Inflammatory macrophage treated with lipopolysaccharide for 4 hours (primary cell): ENCODE results near the gene HS3ST4.

ENCODE experiments used
- DNase-seq: peaks from one replicate; pipeline ENCODE4 v3.0.0-alpha.2; 2020

Gene HS3ST4

GRCh38 chr16:25828510-25828909 is 136.8 kb downstream of the HS3ST4 start:
- no peak for DNase-seq

- DNase-seq, result no peak
These were observed 140.5 kb downstream of the HS3ST4 start for GRCh38 chr16:25832291-25832690.

GRCh38 chr16:25834101-25834500 is 142.3 kb downstream of the HS3ST4 start:
- no peak for DNase-seq

- peak; percentile 15 for DNase-seq
These were observed 143.4 kb downstream of the HS3ST4 start for GRCh38 chr16:25835126-25835525.

GRCh38 chr16:25838724-25839186 is 147.0 kb downstream of the HS3ST4 start:
- DNase-seq, result peak; percentile 44

GRCh38 chr16:25841761-25842160 is 150.0 kb downstream of the HS3ST4 start:
- no peak for DNase-seq

GRCh38 chr16:25845901-25846300 is 154.1 kb downstream of the HS3ST4 start:
- no peak for DNase-seq

- DNase-seq, result no peak
These were observed 162.4 kb downstream of the HS3ST4 start for GRCh38 chr16:25854141-25854540.

GRCh38 chr16:25855063-25855462 is 163.3 kb downstream of the HS3ST4 start:
- no peak for DNase-seq

- no peak for DNase-seq
These were observed 164.1 kb downstream of the HS3ST4 start for GRCh38 chr16:25855818-25856217.

- DNase-seq, result no peak
These were observed 167.9 kb downstream of the HS3ST4 start for GRCh38 chr16:25859645-25860044.

GRCh38 chr16:25867041-25867440 is 175.3 kb downstream of the HS3ST4 start:
- DNase-seq, result no peak

- no peak for DNase-seq
These were observed 176.3 kb downstream of the HS3ST4 start for GRCh38 chr16:25868106-25868505.

- DNase-seq, result no peak
These were observed 177.1 kb downstream of the HS3ST4 start for GRCh38 chr16:25868706-25869370.

- no peak for DNase-seq
These were observed 180.8 kb downstream of the HS3ST4 start for GRCh38 chr16:25872369-25873070.

GRCh38 chr16:25874196-25874595 is 182.4 kb downstream of the HS3ST4 start:
- no peak for DNase-seq

GRCh38 chr16:25875956-25876598 is 184.3 kb downstream of the HS3ST4 start:
- no peak for DNase-seq

GRCh38 chr16:25877103-25877502 is 185.3 kb downstream of the HS3ST4 start:
- no peak for DNase-seq

GRCh38 chr16:25886598-25886997 is 194.8 kb downstream of the HS3ST4 start:
- DNase-seq, result no peak

GRCh38 chr16:25888868-25889267 is 197.1 kb downstream of the HS3ST4 start:
- no peak for DNase-seq

GRCh38 chr16:25893332-25893731 is 201.6 kb downstream of the HS3ST4 start:
- no peak for DNase-seq

GRCh38 chr16:25894093-25894492 is 202.3 kb downstream of the HS3ST4 start:
- no peak for DNase-seq

- DNase-seq, result no peak
These were observed 203.6 kb downstream of the HS3ST4 start for GRCh38 chr16:25895380-25895779.

GRCh38 chr16:25896411-25896810 is 204.7 kb downstream of the HS3ST4 start:
- DNase-seq, result no peak
